HG03469 (cell line): ENCODE measurements around the gene GRIP2.

Source experiments
- ATAC-seq: cut with Tn5 transposase; IDR thresholded peaks from one replicate; pipeline ENCODE4 v1.9.1; 2021; ENCODE audit warnings: mild to moderate bottlenecking, moderate library complexity, moderate number of reproducible peaks; ENCODE audit not compliant: unreplicated experiment

GRIP2 gene

GRCh38 chr3:14508505-14508819, 31.7 kb downstream of the GRIP2 start:
- ATAC-seq, result no peak

DNA sequence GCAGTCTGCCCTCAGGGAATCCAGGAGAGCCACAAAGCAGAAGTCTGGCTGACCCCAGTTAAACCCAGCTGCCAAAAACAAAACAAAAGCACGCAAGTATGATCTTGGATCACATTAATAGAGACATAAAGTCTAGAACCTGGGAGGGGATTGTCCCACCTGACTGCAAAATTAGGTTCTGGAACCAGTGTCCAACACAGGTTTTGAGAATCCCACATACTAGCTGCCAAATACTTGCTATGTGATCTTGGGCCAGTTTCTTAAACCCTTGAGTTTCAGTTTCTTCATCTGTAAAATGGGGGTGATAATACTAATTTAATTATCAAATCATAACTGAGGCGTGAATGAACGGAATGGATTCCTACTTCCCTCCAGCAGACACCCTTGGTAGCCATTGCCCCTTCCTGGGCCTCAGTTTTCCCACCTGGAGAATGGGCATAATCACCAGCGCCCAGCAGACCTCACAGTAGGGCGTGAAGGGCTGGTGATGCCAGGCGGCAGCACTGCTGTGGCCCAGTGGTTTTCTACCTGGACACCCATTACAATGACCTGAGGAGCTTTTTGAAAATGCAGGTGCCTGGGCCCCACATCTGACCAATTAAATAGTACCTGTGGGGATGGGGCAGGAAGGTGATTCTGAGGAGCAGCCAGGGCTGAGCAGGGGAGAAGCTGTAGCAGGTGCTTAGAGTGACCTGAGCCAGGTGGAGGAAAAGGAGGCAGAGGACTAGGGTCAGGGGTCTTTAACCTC, 32.2 kb downstream of the GRIP2 start:
- no peak for ATAC-seq

DNA sequence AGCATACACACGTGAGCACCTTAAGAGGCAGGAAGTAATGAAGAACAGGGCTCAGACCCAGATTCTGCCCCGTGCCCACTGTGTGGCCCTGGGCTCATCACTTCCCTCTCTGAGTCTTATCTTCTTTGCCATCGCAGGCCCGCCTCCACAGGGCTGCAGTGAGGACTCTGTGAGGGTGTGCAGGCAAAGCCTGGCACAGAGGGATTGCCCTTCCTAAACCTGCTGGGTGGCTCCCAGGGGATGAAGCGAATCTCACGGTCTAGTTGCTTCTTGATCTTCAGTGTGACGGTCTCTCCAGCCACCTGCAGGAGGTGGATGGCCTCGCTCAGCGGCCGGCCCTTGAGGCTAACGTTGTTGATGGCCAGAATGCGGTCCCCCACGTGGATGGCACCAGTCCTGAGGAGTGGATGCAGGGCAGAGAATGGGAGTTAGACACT, 32.8 kb downstream of the GRIP2 start:
- no peak for ATAC-seq

GRCh38 chr3:14506626-14507304, 33.4 kb downstream of the GRIP2 start:
- no peak for ATAC-seq

DNA sequence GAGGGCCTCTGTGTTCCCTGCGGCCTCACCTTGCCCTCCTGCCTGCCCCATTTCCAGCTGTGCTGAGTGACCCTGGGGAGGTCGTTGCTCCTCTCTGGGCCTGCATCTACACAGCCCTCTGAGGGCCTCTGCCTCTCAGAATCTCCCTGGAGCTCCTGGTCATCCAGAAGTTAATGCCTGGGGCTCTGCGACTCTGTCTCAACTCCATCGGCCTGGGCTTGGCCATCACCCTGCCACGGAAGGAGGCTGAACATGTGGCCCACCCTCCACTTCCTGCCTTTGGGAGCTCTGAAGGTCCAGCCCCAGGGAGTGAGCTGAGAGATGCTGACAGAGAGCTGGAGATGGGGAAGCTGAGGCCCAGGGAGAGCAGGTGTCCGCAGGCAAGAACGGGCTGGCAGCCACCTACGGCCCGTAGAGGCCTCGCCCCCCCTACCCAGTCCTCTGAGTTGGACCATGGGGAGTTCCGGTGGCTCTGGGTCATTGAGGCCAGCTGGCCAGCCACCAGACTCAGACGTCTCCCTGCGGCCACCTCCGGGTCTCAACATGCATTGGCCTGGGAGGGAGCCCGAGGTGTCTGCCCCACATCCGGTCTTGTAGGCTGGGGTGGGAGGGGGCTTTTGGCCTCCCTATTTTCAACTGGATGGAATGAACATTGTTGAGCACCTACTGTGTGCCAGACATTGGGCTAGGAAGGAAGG, 34.2 kb downstream of the GRIP2 start:
- no peak for ATAC-seq

DNA sequence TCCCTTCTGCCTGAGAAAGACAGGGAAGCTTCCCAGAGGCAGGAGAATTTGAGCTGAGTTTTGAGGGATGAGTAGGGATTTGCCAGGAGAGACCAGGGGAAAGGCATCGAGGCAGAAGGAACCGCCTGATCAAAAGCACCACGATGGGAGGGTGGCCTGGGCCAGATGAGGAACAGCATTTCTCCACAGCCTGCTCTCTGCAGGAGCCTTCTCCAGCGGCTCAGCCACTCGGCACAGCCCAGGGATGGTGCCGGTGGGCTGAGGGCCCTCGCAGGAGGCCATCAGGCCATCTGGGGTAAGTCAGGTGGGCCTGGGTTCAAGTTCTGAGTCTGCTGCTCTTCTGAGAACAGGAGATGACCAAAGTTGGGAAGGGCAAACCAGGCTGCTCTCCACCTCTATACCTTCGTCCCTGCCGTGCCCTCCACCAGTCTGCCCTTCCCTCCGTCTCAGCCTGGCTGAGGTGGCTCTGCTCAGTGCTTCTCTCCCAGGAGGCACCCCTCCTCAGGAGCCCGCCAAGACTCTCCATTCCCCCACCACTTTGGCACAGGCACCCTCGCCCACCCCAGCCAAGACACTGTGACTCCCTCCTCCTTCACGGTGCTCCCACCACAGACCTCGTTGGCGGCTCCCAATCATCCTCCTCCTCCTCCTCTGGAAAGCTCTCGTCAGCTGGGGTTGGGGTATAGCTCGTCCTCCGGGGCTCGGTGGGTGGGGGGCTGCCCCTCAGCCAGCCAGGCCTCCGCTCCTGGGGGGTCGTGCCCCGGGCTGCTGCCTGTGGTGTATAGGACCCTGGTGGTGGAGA, 34.9 kb downstream of the GRIP2 start:
- ATAC-seq, result no peak

DNA sequence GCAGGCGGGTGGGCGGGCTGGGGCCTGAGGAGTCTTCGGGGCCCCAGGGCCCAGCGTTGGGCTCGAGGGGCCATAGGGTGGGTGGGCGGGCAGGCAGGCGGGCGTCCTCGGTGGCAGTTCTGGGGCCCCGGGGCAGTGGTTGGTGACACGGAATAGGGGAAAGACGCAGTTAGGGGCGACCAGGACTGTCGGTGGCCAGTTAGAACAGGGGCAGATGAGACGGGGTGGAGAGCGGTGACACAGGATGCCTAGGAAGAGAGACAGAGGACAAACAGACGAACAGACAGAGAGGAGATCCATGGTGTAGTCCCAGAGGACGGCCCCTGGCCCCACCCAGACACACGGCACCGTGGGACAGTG, 36.5 kb downstream of the GRIP2 start:
- ATAC-seq, result no peak

GRCh38 chr3:14503033-14503705, 37.0 kb downstream of the GRIP2 start:
- ATAC-seq, result no peak

DNA sequence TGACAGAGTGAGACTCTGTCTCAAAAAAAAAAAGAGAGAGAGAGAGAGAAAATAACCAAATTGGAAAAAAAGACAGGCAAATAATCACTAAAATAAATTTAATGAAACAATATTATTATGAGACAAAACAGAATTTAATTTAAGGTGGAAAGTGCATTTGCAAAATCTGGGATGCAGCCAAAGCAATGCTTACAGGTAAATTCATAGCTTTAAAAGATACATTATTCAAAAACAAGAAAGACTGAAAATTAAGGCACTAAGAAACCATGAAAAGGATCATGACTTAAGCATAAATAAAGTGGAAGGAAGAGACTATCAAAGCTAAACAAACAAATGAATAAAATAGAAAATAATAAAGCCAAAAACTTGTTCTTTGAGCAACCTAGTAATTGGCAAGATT, 37.7 kb downstream of the GRIP2 start:
- no peak for ATAC-seq

DNA sequence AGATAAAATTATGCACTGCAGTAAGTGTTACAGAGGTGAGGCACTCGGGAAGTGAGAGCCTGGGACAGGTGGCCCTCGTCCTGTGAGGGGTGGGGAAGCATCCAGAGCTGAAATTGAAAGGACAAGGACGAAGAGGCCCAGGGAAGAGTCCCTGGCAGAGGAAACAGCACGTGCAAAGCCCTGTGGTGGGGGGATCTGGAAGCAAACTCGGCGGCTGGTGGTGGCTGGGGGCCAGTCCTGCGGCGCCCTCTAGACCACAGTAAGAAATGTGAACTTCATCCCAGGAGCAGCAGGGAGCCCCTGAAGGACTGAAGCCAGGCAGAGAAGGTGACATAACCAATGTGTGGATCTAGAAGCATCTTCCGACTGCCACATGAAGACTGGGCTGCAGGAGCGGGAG, 42.8 kb downstream of the GRIP2 start:
- no peak for ATAC-seq

- ATAC-seq, result no peak
These were observed 43.8 kb downstream of the GRIP2 start for GRCh38 chr3:14496351-14496750.

GRCh38 chr3:14494973-14495300, 45.2 kb downstream of the GRIP2 start:
- no peak for ATAC-seq

- no peak for ATAC-seq
These were observed 45.7 kb downstream of the GRIP2 start for GRCh38 chr3:14494279-14494972.

DNA sequence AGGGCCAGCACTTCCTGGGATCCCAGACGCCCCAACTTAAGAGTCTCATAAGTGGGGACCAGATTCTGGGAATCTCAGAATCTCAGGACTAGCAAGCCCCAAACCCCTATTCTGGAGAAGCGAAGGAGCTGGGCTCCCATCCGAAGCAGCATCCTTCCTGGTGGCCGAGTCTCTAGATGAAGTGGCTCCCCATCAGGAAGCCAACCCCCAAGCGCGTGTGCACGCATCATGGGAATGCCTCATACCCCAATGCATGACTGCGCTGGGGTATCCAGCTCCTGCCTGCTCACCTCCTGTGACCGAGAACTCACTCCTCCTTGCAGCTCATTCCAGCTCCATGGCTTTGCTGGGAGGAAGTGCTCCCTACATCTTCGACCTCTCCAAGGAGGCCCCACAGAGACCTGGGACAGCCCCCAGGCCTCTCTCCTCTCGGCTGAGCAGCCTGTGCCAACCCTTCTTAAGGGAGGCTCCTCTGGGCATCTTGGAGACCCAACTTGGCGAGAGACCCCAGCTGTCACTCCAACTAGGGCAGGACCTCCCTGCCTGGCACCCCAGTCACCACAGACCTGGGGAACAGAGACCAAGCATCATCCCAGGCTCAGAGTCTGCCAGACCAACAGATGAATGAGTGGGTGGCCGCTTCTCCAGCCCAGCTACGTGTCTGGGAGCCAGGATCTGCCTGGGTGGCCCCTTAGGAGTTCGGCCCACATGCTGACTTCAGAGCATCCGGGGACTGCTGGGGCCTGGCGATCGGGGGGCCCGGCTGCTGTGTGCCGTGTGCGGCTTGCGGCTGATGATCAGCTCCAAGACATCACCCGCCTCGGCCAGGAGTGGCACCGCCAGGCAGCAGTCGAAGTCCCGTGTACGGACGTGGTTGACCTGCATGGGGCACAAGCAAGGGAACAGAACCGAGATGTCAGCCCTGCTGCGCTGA, 46.9 kb downstream of the GRIP2 start:
- no peak for ATAC-seq

DNA sequence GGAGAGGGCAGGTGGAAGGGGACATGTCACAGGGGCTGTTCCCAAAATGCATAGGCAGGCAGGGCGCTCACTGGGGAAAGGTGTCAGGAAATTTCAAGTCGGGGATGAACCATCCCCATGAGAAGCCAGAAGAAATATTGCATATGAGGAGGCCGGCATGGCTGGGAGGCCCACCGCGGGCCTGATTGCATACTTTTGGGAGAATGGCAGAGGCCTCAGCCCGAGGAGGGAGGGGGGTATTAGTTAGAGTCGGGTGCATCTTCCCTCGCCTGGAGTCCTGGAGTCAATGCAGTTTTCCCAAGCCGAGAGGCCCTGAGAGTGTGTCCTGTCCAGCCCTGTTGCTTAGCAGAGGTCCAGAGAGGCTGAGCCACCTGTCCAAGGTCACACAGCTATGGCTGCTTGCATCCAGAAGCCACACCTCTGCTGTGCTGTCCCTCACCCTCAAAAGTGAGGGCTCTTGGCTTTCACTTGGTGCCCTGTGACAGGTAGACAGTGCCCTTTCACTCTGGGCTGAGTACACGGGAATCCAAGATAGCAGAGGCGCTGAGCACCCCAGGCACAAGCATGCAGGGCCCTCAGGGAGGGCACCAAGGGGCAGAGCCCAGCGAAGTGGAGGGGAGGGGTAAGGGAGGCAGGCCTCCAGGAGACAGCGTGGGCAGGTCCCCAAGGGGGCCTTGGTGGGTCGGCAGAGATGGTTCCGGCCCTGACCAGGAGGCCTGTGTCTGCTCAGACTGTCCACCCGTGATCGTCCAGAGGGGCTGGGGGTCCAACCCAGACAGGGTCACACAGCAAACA, 48.5 kb downstream of the GRIP2 start:
- ATAC-seq, result no peak

- no peak for ATAC-seq
These were observed 49.3 kb downstream of the GRIP2 start for GRCh38 chr3:14490831-14491230.

GRCh38 chr3:14490255-14490654, 49.9 kb downstream of the GRIP2 start:
- ATAC-seq, result no peak

GRCh38 chr3:14489641-14490040, 50.5 kb downstream of the GRIP2 start:
- ATAC-seq, result no peak
